Glomerular visceral epithelial cell (primary cell): ENCODE measurements around the gene MRPL38.
A peak's percentile ranks its signal among the peaks of the same experiment; 100 is the strongest.
"Not testable (repeated sequence)": the region's sequence is repeated elsewhere in the genome, so short reads cannot be mapped to it uniquely, and the experiment has no call there.

Experiments used
- DNase-seq: peaks from one replicate; pipeline ENCODE4 v3.0.0-alpha.2; 2016; ENCODE audit errors: extremely low spot score

MRPL38 gene

GRCh38 chr17:75854101-75854748 is 50.5 kb downstream of the MRPL38 start:
- DNase-seq = peak; percentile 69

GRCh38 chr17:75853433-75853832 is 51.3 kb downstream of the MRPL38 start:
- no peak for DNase-seq

GRCh38 chr17:75851693-75851991 is 53.0 kb downstream of the MRPL38 start:
- not testable (repeated sequence) for DNase-seq

- no peak for DNase-seq
Observed at GRCh38 chr17:75850928-75851692, 53.6 kb downstream of the MRPL38 start.

GRCh38 chr17:75849724-75850123 is 55.0 kb downstream of the MRPL38 start:
- DNase-seq = no peak

GRCh38 chr17:75849279-75849646 is 55.4 kb downstream of the MRPL38 start:
- no peak for DNase-seq
